Prostate gland (tissue), 2 donors: ENCODE results near the gene EHMT1. TPM values are rescaled to one million over a fixed set of nuclear protein-coding genes. Genes with fewer than 3 reads are reported as not detected.

Experiments used
- DNase-seq: peaks from one replicate; pipeline ENCODE4 v3.0.0-alpha.2; 2019; ENCODE audit warnings: low spot score
- H3K27ac ChIP-seq, 2 donors: fragments of 200-600 bp; sonication (generic); 2 replicates each; pipeline ENCODE4 v1.5.1; 2017 to 2019
- H3K27me3 ChIP-seq: fragments of 200-600 bp; sonication (generic); replicated peaks from 2 replicates; pipeline ENCODE4 v1.5.1; 2019; ENCODE audit not compliant: insufficient read depth
- H3K36me3 ChIP-seq, 2 donors: fragments of 200-600 bp; sonication (generic); 1 replicate in 1 of 2; 2 replicates in 1 of 2; pipeline versions ENCODE4 v1.5.1 to v1.8.1; 2017 to 2019
- H3K4me1 ChIP-seq: fragments of 200-600 bp; sonication (generic); replicated peaks from 2 replicates; pipeline ENCODE4 v1.5.1; 2019
- H3K4me3 ChIP-seq, 2 donors: fragments of 200-600 bp; sonication (generic); 2 replicates each; pipeline ENCODE4 v1.5.1; 2017 to 2019
- H3K9me3 ChIP-seq: fragments of 200-600 bp; sonication (generic); 2 replicates; pipeline ENCODE4 v1.5.1; 2017
- CTCF ChIP-seq, 4 experiments: fragments of 200-600 bp in 2 of 4; fragments of 450-650 bp in 2 of 4; sonication (generic) in 2 of 4; IDR thresholded peaks; 1 replicate in 3 of 4; 2 replicates in 1 of 4; pipeline ENCODE4 v1.5.1; 2016 to 2019; ENCODE audit warnings: antibody characterized with exemption in 4 of 4, mild to moderate bottlenecking in 2 of 4, moderate library complexity in 2 of 4
- POLR2A ChIP-seq: fragments of 450-650 bp; IDR thresholded peaks from one replicate; pipeline ENCODE4 v1.6.1; 2016; ENCODE audit warnings: antibody characterized with exemption, mild to moderate bottlenecking
- POLR2AphosphoS5 ChIP-seq: sonication (generic); formaldehyde crosslinking; IDR thresholded peaks from one replicate; pipeline ENCODE4 v1.6.1; 2017; ENCODE audit warnings: antibody characterized with exemption
- WGBS: methylation state at CpG from one replicate; pipeline ENCODE4 v1.1.5; 2018; 5-methylcytosine and 5-hydroxymethylcytosine counted together
- intact Hi-C: fragments of 100-400 bp; cut with DNase I; formaldehyde crosslinking; loops from one replicate; pipeline ENCODE4 v1.14.2; 2022
- total RNA-seq, 2 donors: library from RNA; depleted of rRNA; stranded (reverse); fragments of >200 nt; gene quantifications; one replicate each; pipeline ENCODE4 v1.1.0, GENCODE V29; 2016

EHMT1 gene
- total RNA-seq, 2 donors from 2014 or later: 81.3 to 149 TPM

- TF ChIP-seq POLR2AphosphoS5 (no peak), CTCF (IDR thresholded peaks at IDR 0.05) (no peak), POLR2A (no peak)
- 95% methylated on average over 40 of the region's 44 CpGs for WGBS
- H3K36me3 ChIP-seq: peaks cover 0 to 17% of the 10 kb centered on the region in 2 donors
These were observed 214.2 kb downstream of the EHMT1 start for GRCh38 chr9:137832830-137833590.

GRCh38 chr9:137833721-137834613 lies 215.2 kb downstream of the EHMT1 start:
- peaks cover 0 to 17% of the 10 kb centered on the region in 2 donors for H3K36me3 ChIP-seq
- no peak overlapping the region for H3K27ac ChIP-seq
- TF ChIP-seq POLR2AphosphoS5 (no peak), POLR2A (no peak), CTCF (IDR thresholded peaks at IDR 0.05) (no peak)
- H3K4me3 ChIP-seq: no peak overlapping the region
- no peaks in the 10 kb centered on the region for H3K27me3 ChIP-seq
- H3K9me3 ChIP-seq: no peaks in the 10 kb centered on the region
- DNase-seq: no peak
- 95% methylated on average over 73 of the region's 73 CpGs for WGBS
- intact Hi-C loops: no loop called here
- no peaks in the 10 kb centered on the region for H3K4me1 ChIP-seq

More at GRCh38 chr9:137832830-137833590, 214.2 kb downstream of the EHMT1 start:
- intact Hi-C loops: no loop called here
- DNase-seq: no peak
- Histone ChIP-seq H3K27me3 (no peaks in the 10 kb centered on the region), H3K27ac (no peak overlapping the region), H3K4me1 (no peaks in the 10 kb centered on the region), H3K9me3 (no peaks in the 10 kb centered on the region), H3K4me3 (no peak overlapping the region)

GRCh38 chr9:137834846-137835546 lies 216.2 kb downstream of the EHMT1 start:
- Histone ChIP-seq H3K4me3 (no peak overlapping the region), H3K4me1 (no peaks in the 10 kb centered on the region), H3K27me3 (no peaks in the 10 kb centered on the region), H3K9me3 (no peaks in the 10 kb centered on the region), H3K36me3 (peaks cover 0 to 17% of the 10 kb centered on the region in 2 donors), H3K27ac (no peak overlapping the region)
- no peak for DNase-seq
- WGBS: 96% methylated on average over 64 of the region's 66 CpGs
- no peak for TF ChIP-seq POLR2A
- TF ChIP-seq POLR2AphosphoS5: no peak
- no peak for TF ChIP-seq CTCF (IDR thresholded peaks at IDR 0.05)
- intact Hi-C loops: no loop called here

- no peaks in the 10 kb centered on the region for H3K4me1 ChIP-seq
- no peak overlapping the region for H3K4me3 ChIP-seq
- H3K27ac ChIP-seq: no peak overlapping the region
- no peak for DNase-seq
- intact Hi-C loops: no loop called here
- peaks cover 0 to 17% of the 10 kb centered on the region in 2 donors for H3K36me3 ChIP-seq
- no peaks in the 10 kb centered on the region for H3K27me3 ChIP-seq
- TF ChIP-seq POLR2AphosphoS5 (no peak), POLR2A (no peak), CTCF (IDR thresholded peaks at IDR 0.05) (no peak)
- H3K9me3 ChIP-seq: no peaks in the 10 kb centered on the region
- 81% methylated on average over 22 of the region's 28 CpGs for WGBS
These were observed 217.5 kb downstream of the EHMT1 start for GRCh38 chr9:137836151-137836830.
